Non-pigmented ciliary epithelial cell (primary cell): ENCODE results near the gene OXSR1.
"Not testable (repeated sequence)": the region's sequence is repeated elsewhere in the genome, so short reads cannot be mapped to it uniquely, and the experiment has no call there.

Source experiments
- DNase-seq: peaks from one replicate; pipeline ENCODE4 v3.0.0-alpha.2; 2010; ENCODE audit warnings: low read depth

The OXSR1 gene

DNA sequence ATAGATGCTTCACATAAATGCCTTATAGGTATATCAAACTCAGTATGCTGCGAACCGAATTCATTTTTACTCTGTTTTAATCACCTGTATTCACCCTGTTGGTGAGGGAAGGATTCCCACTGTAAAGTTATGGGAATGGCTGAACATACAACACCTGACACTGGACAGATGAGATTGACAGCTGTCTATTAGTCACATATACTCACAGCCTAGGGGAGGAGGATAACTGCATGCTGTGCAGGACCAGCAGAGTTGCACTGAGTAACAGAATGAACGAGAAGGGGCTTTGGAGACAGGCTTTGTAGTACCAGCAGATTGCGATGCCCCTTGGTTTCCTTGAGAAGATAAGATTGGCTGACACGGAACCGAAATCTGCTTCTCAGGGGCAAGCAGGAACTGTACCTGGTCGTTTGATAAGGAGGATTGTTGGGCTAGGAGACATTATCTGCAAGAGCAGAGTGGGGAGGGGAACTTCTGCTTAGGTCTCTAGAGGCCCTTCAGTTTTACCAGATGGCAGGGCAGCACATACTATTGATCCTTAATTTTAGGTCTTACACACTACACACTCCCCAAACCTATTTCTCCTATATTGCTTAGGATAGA is 56.8 kb downstream of the OXSR1 start:
- DNase-seq = no peak

DNA sequence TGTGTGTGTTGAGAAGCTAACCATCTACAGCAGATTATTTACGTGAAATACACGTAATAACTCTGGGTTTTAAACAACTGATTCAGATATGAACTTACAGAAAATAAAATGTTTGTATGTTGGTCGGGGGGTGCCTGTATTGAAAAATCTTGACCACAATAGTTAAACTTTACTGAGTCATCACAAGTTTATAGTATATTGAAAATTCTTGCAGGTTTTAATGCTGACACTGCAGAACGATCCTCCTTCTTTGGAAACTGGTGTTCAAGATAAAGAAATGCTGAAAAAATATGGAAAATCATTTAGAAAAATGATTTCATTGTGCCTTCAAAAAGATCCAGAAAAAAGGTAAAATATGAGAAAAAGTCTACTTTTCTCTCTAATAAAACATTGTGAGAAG is 59.0 kb downstream of the OXSR1 start:
- DNase-seq = no peak

DNA sequence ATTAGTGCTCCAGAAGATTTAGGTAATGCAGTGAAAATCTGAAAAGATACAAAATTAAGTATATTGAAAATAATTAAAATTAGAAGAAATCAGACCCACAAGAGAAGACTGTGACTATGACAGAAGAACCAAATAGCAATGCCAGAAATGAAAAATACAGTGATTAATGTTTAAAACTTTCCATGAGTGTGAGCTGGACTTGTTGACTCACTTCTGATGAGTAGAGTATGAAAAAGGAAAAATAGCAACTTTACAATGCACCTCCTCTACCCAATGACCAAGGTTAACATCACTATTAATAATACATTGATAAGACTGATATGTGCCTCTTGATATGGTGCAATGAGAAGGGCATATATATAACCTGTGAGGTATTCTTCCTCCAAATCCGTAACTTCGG is 60.9 kb downstream of the OXSR1 start:
- peak; percentile 23 for DNase-seq

DNA sequence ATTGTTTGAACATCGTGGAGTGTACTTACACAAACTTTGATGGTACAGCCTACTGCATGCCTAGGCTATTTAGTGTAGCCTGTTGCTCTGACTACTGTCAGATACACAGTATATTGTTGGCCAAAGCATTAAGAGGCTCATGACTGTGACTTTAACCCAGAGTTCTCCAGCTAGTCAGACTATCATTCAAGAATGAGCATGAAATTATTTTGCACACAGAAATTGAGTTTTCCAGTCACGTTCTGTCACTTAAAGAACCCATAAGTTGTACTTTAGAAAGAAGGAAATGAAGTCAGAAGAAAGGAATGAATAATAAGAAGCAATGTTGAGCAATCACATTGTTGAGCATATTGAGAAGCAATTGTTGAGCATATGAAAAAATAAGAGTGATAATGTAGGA is 62.7 kb downstream of the OXSR1 start:
- DNase-seq = peak; percentile 13

DNA sequence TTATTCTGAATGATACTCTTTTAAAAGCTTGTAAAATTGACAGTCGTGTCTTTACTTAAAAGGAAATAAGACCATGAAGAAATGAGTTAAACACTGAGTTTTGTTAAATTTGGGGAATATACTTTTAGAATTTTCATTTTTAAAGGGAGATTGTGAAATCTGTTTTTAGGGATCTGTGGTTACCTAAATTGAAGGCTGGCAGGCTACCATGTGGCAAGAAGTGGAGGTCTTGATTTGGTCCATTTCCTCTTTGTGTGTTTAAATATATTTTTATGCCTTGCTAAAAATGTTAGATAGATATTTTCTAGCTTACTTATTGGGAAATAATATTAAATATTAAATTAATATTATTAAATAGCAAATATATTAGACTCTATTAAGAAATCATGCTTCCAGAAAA is 63.7 kb downstream of the OXSR1 start:
- no peak for DNase-seq

DNA sequence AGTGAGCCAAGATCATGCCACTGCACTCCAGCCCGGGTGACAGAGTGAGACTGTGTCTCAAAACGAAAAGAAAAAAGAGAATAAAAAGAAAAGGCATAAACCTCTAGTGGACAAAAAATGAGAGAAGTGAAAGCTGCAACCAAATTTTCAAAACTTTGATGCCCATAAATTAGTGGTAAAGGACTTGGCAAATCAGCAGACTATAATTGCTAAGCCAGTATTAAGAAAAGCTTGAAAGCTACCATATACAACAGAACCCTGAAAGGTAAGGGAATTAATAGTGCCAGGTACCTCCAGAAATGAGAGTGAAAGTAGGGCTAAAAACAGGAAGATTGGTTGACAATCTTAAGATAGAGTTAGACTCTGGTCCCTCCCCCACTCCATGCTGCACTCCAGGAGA is 67.4 kb downstream of the OXSR1 start:
- no peak for DNase-seq

DNA sequence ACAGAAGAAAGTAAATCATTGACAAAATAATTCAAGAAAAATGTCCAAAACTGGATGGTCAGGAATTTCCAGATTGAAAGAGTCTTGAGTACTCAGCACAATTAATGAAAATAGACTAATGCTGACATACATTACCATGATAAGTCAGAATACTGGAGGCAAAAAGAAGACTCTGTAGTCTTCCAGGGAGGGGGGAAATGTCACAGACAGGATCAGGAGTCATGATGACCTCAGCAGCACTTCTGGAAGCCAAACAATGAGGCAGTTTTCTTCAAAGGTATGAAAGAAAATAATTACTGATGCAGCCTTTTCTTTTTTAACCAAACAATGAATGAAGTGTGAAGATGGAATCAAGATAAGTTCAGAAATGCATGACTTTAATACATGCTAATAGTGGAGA is 70.1 kb downstream of the OXSR1 start:
- DNase-seq = no peak

DNA sequence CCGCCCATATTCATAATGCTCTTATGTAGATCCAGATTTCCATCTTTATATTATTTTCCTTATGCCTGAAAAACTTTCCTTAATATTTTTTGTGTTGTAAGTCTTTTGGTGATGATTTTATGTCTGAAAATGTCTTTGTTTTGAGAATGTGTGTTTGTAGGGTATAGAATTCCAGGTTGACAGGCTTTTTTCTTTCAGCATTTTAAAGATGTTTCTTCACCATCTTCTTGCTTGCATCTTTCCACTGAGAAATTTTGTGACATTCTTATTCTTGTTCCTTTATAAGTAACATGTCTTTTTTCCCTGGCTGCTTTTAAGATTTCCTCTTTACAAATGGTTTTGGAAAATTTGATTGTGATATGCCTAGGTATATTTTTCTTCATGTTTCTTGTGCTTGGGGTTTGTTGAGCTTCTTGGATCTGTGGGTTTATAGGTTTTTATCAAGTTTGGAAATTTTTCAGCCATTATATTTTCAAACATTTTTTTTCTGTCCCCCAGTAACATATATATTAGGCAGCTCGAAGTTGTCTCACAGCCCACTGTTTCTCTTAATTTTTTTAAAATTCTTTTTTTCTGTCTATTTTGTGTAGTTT is 73.2 kb downstream of the OXSR1 start:
- no peak for DNase-seq

DNA sequence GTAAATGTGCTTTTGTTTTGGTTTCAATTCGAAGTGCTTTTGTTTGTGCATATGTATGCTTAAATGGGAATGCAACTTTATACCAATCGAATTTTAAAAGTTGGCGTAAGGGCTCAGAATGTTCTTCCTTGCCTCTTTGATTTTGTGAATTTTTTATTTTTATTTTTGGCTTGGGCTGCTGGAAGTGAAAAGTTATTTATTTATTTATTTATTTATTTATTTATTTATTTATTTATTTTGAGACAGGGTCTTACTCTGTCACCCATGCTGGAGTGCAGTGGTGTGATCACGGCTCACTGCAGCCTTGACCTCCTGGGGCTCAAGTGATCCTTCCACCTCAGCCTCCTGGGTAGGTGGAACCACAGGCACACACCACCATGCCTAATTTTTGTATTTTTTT is 77.5 kb downstream of the OXSR1 start:
- DNase-seq = not testable (repeated sequence)

DNA sequence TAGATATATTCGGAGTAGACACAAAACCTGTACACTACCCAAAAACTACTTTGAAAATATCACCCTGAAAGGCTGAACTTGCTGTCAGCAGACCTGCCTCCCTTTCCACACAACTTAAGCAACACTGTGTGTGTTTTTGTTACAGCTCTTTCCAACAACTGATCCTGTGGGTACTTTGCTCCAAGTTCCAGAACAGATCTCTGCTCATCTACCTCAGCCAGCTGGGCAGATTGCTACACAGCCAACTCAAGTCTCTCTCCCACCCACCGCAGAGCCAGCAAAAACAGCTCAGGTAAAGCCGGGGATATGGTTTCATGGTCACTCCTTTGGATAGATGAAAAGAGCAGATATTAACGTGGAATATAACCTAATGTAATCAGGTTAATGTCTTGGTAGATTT is 80.6 kb downstream of the OXSR1 start:
- DNase-seq = no peak

DNA sequence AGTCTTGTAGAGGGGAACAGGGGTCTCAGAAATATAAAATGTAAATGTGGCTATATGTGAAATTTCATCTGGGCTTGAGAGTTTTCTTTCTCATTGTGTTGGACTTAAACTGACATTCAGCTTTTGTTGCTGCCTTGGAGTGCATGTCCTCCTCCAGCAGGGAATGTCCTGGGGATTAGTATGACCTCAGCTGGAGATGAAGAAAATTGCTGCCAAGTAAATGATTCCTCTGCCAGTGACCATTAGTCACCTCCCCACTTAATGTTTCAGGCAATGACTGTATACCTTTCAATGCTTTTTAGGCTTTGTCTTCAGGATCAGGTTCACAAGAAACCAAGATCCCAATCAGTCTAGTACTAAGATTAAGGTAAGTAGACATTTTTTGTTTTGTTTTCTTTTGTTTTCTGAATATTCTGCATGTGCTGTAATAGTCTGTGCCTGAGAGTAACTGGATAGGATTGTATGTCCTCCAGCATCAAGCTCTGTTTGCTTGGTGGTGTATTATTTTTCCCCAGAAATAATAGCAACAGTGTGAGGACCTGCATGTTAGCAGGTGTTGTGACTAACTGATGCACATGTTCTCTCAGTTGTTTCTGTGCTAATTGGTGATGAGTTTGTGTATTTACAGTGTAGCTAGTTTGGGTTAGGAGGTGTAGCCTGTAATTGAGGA is 82.2 kb downstream of the OXSR1 start:
- DNase-seq = peak; percentile 81

DNA sequence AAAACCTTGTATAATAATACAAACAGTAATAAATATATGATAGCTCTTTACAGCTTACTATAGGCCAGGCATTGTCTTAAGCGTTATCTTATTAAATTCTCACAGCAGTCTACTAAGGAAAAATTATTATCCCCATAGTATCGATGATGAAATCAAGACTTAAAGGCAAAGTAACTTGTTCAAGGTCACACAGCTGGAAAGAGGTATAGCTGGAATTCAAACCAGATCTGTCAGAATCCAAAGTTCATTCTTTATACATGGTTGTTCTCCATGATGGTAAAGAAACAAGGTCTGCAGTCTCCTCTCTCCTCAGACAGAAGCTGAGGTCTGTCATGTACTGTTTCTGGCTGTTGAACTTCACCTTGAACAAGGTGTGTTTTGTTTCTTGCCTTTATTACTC is 84.9 kb downstream of the OXSR1 start:
- no peak for DNase-seq

DNA sequence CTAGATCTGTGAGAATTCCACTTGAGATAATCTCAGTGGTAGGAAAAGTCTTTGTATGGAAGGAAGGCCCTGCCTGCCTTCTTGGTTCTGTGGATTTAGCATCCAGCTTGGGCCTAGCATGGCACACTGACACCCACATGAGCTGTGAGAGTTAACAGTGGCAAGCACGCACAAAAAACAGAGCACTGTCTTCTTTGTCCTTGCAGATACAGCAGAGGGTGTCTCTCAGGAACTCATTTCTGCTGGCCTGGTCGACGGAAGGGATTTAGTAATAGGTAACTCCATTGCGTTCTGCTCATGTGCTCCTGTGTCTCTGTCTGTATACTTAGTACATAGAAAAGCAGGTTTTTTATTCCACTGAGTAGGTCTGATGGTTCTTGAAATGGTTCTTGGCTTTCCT is 85.9 kb downstream of the OXSR1 start:
- DNase-seq = no peak

DNA sequence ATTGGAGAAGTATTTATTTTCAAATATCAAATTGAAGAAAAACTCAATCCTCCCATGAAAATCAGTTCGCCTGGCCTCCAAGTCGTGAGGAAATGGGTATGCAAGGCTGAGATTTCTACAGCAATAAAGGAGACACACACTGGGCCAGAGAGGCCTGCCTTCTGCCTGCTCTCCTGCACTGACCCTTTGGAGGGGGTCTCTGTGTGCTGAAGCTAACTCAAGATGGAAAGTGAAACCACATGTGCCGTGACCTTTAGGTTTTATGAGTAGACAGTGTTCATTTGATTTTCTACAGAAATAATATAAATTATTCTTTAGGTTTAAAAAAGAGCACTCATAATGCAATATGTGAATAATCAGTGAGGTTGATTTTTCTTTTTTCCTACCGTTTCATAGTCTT is 88.4 kb downstream of the OXSR1 start:
- DNase-seq = no peak

DNA sequence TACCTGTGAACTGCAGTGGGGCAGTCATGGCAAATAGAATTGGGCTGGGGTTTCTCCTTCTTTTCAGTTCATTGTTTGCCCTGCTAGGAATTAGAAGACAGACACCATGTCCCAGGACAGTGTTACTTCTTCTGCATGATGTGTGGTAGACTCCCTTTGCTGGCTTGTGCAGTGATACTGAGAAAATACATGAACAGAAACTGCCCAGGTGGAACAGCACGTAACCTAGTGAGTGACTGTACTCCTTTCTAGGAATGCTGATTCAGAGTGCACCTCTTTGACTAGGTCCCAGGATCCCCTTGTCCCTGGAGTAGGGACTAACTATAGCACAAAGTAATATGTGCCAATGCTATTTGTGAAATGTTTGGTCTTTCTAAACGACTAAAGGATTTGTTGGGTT is 89.5 kb downstream of the OXSR1 start:
- no peak for DNase-seq

DNA sequence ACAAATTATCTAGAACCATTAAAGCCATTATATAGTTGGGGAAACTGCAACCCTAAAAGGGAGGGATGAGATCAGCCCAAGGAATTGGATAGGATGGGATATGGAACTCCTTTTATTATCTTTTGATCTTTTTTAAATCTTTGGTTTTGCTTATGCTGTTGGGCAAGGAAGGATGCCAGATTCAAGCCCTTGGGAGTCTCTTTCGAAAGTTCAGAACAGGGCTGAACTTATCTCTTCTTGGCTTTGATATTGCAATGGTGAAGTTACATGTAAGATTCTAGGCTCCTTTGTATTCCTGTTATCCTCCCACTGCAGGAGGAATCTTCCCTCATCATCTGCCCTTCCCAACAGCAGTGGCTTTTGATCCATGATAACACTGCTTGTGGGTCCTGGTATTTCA is 90.3 kb downstream of the OXSR1 start:
- no peak for DNase-seq

DNA sequence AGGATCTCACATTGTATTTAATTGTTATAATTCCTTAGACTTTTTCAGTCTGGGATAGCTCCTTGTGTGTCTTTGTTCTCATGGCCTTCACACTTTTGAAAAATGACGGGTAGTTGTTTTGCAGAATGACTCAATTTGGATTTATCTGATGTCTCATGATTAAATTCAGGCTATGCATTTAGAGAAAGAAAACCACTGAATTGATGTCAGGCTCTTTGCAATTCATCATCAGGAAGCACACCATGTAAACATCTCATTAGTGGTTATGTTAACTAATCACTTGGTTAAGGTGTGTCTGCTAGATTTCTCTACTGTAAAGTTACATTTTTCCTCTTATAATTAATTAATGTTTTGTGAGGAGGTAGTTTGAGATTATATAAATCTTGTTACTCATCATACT is 92.2 kb downstream of the OXSR1 start:
- no peak for DNase-seq

DNA sequence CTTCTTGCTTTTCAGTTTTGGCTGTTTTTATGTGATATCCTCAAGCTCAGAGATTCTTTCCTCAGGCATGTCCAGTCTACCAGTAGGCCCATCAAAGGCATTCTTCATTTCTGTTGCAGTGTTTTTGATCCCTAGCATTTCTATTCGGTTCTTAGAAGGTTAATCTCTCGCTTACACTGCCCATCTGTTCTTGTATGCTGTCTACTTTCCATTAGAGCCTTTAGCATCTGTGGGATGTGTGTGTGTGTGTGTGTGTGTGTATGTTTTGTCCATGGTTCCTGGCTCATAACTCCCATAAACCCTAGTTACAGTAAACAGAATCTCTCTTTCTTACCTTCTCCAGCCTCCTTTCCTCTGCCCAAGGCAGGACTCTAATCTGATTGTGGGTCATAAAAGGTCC is 95.1 kb downstream of the OXSR1 start:
- no peak for DNase-seq

DNA sequence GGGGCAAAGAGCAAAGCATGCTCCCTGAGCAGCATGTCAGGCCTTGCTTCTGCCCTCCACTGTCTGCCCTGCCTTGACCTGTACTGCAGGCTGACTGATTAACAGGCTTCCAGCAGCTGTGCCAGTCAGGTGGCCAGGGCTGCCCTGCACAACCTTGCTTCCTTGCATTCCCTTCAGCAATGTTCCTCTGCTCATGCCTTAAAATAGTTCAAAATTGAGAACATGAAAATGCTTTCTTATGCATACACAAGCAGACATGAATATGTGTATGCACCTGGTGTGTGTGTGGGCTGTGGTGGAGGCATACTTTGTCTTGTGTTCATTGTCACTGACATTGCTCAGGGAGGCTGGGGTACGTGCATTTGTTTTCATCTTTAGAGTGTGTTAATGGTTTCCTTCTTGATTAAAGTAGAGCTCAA is 99.0 kb downstream of the OXSR1 start:
- no peak for DNase-seq

DNA sequence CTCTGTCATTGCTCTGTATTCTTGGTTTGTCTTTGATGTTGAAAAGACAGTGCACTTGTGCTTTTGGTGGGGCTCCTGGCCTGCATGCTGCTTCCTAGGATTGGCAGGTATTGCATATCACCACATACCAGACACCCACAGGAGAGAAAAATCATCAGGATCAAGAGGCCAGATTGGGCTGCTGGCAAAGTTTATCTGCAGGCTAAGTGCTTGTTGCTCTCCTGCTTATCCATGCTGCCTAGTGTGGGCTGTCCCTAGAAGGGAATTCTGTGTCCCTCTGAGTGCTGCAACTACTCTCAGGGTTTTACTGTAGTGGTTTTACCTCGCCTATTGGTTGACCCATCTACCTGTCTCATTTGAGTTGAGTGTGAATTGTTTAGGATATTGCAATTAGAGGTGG is 99.4 kb downstream of the OXSR1 start:
- no peak for DNase-seq

DNA sequence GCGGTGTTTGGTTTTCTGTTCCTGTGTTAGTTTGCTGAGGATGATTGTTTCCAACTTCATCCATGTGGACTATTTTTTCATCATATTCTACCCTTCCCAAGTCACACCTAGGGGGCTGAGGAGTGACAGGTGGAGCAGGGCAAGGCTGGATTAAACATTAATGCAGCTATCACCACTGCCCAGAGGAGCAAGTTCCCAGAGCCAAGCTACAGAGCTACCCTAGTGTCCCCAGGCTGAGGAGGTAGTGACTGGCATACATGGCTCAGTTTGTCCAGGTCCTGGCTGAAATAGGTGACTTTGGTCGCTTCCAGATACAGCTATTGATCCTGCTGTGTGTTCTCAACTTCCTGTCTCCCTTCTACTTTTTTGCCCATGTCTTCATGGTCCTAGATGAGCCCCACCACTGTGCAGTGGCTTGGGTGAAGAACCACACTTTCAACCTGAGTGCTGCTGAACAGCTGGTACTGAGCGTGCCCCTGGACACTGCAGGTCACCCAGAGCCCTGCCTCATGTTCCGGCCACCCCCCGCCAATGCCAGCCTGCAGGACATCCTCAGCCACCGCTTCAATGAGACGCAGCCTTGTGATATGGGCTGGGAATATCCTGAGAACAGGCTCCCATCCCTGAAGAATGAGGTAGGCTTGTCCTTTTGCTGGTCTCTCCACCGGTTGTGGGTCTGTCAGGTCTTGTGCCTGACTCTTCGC is 100.4 kb downstream of the OXSR1 start, which contains the start of gene SLC22A13:
SLC22A13 (plus strand) TSS at position 209 of the 704 bp plus-strand sequence; CDS start at position 258, 49 bp downstream.
- DNase-seq = no peak

DNA sequence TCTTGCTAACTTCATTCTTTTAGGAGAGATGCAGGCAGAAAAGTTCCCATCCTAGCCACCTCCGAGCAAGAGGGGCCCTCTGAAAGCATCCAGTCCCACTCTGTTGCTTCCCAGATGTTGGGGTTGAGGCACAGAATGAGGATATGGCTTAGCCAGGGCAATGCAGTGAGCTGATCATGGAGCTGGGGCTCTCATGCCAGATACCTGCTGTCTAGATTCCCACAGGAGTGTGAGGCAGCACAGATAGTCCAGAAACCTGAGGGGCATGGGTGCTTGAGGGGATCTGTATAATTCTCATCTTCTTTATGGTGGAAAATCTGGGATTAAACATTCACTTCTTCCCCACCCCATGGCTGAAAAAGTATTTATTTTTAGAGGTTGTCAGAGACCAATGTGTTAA is 101.5 kb downstream of the OXSR1 start:
- DNase-seq = no peak

DNA sequence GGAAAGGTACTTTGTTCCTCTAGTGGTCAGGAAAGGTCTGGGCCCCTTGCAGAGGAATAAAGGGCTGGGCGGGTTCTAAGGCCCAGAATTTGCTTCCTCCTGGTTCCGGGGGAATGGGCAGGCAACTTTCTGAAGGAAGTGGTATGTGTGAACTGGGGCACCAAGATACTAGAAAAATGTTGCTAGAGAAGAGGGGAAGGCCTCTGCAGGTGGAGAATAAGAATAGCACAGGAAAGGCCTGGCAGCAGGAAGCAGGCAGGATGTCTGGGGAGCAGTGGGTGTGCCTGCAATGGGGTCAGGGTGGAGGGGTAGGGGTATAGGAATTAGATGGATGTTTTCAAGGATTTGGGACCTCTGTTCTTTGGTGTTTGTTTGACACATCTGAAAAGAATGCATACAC is 102.3 kb downstream of the OXSR1 start:
- DNase-seq = no peak
